GM18505 (cell line): Measurements from ENCODE around the gene TRIP10.
"Not testable (repeated sequence)": the region's sequence is repeated elsewhere in the genome, so short reads cannot be mapped to it uniquely, and the experiment has no call there.

Source experiments
- ATAC-seq: cut with Tn5 transposase; IDR thresholded peaks from one replicate; pipeline ENCODE4 v1.9.1; 2021; ENCODE audit not compliant: unreplicated experiment
- POLR2A ChIP-seq: IDR thresholded peaks from 4 replicates; pipeline ENCODE4 v1.6.1; 2011; ENCODE audit warnings: borderline replicate concordance; ENCODE audit not compliant: insufficient read depth, insufficient read length; ENCODE audit errors: extremely low read depth

Gene TRIP10

DNA sequence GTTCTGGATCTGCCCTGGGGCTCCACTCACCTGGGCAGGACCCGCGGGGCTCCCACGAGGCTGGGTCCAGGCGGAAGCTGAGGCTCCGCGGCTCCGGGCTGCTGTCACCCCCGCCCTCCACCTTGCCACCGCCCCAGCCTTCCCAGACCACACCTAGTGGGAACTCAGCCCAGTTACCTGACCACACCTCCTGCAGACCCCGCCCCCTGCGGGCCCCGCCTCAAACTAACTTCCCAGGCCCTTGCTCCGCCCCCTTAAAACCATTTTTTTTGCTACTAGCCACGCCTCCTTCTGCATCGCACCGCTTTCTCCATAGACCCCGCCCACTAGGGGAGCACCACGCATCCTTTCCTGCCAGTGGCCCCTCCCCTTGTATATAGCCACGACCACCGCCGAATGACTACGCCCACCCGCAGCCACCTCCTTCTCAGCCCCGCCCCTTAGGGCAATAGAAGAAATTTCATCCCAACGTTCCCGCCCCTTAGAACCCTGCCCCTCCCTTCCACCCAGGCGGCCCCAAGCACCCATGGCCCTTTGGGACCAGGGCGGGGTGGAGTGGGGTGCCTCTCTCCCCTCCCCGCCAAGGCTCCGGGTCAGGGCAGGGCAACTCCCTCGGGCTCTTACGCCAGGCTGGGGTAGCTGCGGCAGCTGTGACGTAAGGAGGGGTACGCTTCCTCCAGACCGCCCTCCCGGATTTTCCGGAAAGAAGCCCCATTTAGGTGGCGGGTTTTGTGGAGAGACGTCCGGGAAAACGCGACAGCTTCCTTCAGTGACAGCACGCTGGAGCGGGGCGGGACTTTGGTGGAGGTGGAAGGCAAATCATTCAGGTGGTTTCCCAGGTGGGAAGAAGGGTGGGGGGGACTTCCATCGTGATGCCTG, 28.1 kb downstream of the TRIP10 start, which contains the start of gene SH2D3A:
Gene SH2D3A, minus strand, starts transcription at position 79 of the 879 bp plus-strand sequence. CDS start 3,687 bp downstream, outside the sequence.
- TF ChIP-seq POLR2A: peak; percentile 52
- ATAC-seq: peak; percentile 70

GRCh38 chr19:6768236-6768785, 28.8 kb downstream of the TRIP10 start:
- ATAC-seq: no peak
- no peak for TF ChIP-seq POLR2A

DNA sequence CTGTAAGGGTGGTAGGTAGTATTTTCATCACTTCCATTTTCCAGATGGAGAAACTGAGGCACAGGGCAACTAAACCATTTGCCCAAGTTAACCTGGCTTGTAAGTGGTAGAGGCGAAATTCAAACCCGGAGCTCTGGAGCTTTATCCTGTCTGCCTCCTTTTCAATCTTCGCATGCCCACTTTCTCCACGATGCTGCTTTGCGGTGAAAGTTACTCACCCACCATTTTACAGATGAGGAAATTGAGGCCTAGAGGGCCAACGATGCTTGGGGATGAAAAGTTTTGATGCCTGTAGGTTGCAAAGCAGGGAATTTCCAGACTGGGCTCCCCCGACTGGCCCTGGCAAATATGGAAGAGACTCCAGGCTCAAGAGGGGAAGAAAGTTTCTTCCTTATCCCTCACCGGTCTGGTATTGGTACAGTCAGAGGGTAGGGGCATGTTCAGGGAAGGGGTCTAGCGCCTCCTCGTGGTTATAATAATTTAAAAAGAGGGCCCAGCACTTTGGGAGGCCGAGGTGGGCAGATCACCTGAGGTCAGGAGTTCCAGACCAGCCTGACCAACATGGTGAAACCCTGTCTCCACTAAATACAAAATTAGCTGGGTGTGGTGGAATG, 29.6 kb downstream of the TRIP10 start:
- ATAC-seq: no peak
- no peak for TF ChIP-seq POLR2A

DNA sequence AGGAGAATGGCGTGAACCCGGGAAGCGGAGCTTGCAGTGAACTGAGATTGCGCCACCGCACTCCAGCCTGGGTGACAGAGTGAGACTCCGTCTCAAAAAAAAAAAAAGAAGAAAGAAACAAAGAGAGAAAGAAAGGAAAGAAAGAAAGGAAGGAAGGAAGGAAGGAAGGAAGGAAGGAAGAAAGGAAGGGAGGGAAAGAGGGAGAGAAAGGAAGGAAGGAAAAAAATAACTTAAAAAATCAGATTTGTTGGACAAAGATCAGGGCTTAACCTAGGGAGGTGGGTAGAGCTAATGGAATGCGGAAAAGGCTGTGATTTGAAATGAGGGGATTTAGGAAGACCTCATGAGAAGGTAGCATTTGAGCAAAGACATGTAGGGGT, 32.2 kb downstream of the TRIP10 start:
- ATAC-seq: not testable (repeated sequence)

- TF ChIP-seq POLR2A: peak; percentile 92
- peak; percentile 38 for ATAC-seq
Observed at GRCh38 chr19:6772028-6772865, 32.8 kb downstream of the TRIP10 start, which contains the start of gene VAV1. Gene VAV1, plus strand, starts transcription at chr19:6772708. Its CDS starts 100 bp downstream, at chr19:6772808.

GRCh38 chr19:6772866-6773322, 33.4 kb downstream of the TRIP10 start:
- TF ChIP-seq POLR2A: no peak
- ATAC-seq: peak; percentile 9

DNA sequence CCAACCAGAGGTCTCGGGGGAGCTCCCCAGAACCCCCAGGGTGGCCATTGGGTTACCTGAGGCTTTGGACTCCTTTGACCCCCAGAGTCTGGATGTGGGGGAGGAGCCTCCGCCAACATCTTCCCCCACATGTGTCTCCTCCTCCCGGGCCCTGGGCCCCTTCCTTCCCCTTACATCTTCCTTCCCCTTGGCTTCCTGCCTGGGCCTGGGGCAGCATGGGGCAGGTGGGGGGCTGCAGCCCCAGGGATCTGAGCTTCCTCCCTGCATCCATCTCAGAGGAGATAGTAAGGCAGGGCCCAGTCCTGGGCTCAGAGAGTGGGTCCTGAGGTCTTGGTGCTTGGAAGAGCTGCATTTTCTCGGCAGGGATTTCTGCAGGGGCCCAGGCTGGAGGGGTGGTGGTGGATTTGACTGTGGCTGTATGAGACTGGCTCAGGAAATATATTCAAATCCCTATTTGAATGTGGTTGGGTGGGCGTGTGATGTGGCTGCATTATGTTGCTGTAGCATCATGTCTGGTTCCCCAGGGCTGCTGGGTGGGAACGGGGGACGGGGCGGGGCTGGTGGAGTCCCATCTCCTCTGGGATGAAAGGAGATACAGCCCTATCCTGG, 33.9 kb downstream of the TRIP10 start:
- peak; percentile 76 for TF ChIP-seq POLR2A
- ATAC-seq: no peak

GRCh38 chr19:6774821-6775707, 35.6 kb downstream of the TRIP10 start:
- TF ChIP-seq POLR2A: no peak
- no peak for ATAC-seq

DNA sequence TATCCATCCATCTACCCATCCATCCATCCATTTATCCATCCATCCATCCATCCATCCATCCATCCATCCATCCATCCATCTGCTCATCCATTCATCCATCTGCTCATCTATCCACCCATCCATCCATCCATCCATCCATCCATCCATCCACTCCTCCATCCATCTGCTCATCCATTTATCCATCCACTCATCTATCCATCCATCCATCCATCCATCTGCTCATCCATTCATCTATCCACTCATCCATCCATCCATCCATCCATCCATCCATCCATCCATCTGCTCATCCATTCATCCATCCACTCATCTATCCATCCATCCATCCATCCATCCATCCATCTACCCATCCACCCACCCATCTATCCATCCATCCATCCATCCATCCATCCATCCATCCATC, 36.6 kb downstream of the TRIP10 start:
- not testable (repeated sequence) for ATAC-seq

DNA sequence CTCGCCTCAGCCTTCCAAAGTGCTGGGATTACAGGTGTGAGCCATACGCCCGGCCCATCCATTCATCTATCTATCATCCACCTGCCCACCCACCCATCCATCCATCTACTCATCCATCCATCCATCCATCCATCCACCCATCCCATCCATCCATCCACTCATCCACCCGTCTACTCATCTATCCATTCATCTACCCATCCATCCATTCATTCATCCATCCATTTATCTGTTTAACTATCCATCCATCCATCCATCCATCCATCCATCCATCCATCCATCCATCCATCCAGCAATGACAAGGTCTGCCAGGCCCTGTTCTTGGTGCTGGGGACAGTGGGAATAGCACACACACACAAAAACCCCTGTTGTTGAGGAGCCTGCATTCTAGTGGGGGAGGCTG, 37.5 kb downstream of the TRIP10 start:
- ATAC-seq: no peak
- TF ChIP-seq POLR2A: no peak

DNA sequence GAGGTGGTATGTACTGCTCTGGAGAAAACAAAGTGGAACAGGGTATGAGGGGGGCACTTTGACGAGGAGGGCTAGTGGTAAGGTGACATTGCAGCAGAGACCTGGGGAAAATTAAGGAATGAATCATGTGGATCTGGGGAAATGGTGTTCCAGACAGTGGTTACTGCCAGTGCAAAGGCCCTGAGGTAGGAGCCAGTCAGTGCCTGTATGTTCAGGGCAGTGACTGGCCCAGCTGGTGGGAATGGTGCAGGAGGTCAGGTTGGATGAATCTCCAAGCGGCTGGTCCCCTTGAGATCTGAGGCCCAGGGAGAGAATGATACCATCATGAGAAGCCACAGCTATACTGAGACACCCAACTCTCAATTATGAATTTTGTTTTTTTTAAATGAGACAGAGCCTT, 38.0 kb downstream of the TRIP10 start:
- ATAC-seq: no peak
- TF ChIP-seq POLR2A: no peak

- TF ChIP-seq POLR2A: no peak
- ATAC-seq: no peak
Observed at GRCh38 chr19:6778386-6778785, 38.9 kb downstream of the TRIP10 start.
